Brain pericyte (primary cell): ENCODE data around the gene GPR35.

Experiments
- DNase-seq: peaks from one replicate; pipeline ENCODE4 v3.0.0-alpha.2; 2012; ENCODE audit warnings: low read depth, low spot score

GPR35 gene

DNA sequence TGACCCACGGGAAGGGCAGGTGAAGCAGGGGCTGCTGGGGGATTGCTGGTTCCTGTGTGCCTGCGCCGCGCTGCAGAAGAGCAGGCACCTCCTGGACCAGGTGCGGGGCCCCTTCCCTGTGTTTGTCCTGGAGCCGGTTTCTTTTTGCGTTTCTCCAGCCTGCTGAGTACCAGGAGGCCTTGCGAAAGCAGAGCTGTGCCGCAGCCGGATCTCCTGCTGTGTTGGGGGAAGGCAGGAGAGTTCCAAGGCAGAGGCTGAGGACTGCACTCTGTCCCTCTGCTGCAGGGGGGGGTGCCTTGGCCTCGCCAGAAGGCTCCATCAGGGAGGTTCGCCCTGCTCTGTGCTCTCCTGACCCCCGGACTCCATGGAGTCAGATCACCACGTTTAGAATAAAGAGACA, 35.9 kb upstream of the GPR35 start:
- no peak for DNase-seq

DNA sequence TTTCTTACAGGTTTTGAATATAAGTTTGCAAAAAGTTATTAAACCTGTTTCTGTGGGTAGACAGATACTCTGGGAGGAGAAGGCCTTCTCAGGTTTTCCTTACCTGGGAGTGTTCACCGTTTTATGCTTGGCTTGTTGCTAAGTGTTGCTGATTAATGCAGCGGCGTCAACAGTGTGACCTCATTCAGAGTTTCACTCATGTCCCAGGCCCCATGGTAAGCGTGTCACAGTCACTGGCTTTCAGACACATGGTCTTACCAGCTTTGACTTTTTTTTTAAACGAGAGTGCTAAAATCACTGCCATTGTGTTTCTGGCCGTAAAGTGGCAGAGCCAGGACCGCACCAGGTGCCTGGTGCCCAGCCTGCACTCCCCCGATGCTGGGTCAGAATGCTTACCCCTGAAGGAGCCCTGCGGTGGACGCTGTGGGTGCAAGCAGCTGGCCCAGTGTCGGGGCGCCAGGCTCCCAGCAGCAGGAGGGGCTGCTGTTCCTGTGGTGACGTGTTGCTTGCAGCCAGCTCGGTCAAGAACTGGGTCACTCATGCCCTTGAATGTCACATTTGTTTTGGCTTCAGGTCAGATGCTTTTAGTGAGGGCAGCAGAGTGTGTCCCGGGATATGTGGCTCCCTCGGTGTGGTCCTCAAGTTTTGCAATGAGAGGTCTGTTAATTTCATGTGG, 35.3 kb upstream of the GPR35 start:
- no peak for DNase-seq

DNA sequence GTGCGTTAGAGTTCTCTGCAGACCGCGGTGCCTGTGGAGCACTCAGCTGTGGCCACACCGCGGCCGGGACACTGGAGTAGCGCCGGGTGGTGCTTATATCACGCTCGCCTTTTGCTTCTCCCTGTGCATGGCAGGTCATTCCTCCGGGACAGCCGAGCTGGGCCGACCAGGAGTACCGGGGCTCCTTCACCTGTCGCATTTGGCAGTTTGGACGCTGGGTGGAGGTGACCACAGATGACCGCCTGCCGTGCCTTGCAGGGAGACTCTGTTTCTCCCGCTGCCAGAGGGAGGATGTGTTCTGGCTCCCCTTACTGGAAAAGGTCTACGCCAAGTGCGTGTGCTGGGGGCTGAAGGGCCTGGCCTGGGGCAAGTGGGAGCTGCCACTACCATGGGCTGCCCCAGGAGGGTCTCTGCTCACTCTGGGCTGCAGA, 34.6 kb upstream of the GPR35 start:
- DNase-seq: no peak

DNA sequence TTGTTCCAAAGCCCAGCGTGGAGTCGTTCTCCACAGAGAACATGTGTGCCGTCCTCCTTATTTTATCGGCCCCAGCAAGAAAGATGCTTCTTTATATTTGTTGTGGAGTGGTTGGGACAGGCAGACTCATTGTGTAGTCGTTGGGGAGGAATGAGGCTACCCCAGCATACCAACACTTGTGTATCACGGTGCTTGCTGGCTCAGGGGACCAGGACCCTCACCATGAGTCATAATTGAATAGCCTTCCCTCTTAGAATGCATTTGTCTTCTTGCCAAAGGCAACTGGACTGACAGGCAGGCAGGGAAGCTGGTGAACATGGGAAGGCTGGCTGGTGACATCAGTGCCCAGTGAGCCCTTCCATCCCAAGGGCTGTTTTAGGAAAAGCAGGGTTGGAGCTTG, 34.1 kb upstream of the GPR35 start:
- no peak for DNase-seq

DNA sequence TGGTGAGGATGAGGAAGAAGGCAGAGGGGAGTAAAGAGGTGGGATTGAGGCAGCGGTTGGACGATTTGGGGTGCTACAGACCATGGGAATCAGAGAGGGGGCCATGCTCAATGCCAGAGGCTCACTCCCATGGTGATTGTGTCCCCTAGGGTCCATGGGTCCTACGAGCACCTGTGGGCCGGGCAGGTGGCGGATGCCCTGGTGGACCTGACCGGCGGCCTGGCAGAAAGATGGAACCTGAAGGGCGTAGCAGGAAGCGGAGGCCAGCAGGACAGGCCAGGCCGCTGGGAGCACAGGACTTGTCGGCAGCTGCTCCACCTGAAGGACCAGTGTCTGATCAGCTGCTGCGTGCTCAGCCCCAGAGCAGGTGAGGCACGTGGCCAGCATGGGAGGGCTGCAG, 33.5 kb upstream of the GPR35 start:
- no peak for DNase-seq

DNA sequence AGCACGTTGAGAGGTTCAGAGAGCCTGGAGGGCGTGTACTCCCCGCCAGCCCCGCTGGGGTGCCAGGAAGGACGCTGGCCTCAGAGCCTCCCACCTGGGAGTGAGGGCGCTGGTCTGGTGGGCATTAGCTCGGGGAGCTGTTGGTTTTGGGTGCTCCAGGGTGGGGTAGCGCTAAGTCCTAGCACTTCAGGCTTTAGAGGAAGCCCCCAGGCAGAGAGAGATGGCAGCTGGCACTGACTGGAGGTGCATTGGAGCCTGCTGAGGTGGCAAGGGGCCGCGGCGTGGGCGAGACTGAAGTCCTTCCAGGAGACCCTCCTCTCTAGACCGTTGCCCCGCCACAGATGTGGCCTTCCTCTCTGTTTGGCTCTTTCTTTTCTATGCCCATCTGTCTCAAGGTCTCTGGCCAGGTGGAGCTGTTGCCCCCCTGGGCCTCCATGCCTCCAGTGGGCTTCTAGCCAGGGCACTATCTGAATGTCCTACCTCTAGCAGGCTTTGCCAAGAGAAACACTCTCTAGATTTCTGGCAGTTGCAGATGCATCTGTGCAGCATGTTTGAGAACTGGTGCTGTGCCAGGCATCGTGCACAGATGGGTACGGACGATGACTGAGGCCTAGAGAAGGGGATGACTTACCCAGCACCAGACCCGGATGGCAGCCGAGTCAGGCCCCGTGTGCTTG, 32.1 kb upstream of the GPR35 start:
- no peak for DNase-seq

DNA sequence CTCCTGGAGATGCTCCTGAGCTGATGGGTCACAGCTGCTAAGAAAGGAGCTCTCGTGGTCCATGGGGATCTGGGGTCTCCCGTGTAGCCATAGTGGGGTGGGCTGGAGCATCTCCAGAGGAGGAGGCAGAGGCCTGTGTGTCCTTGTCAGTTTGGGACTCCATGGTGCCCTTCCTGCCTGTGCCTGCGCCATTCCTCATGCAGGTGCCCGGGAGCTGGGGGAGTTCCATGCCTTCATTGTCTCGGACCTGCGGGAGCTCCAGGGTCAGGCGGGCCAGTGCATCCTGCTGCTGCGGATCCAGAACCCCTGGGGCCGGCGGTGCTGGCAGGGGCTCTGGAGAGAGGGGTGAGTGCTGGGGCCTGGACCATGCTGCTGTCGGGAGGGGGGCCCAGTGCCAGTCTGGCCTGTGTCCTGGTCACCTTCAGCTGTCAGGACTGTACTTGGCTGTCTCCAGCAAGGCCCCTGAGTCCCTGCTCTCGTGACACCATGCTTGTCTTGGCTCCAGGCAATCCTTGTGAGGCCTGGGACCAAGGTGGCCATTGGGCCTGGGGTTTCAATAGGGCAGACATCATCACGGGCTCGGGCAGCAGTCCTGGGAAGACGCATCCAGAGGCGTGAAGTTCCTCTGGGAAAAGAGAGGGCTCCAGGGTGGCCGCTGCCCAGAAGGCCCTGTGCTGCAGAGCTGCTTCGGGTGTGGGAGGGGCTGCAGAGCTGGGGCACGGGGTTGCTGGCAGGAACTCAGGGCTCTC, 31.4 kb upstream of the GPR35 start:
- no peak for DNase-seq

DNA sequence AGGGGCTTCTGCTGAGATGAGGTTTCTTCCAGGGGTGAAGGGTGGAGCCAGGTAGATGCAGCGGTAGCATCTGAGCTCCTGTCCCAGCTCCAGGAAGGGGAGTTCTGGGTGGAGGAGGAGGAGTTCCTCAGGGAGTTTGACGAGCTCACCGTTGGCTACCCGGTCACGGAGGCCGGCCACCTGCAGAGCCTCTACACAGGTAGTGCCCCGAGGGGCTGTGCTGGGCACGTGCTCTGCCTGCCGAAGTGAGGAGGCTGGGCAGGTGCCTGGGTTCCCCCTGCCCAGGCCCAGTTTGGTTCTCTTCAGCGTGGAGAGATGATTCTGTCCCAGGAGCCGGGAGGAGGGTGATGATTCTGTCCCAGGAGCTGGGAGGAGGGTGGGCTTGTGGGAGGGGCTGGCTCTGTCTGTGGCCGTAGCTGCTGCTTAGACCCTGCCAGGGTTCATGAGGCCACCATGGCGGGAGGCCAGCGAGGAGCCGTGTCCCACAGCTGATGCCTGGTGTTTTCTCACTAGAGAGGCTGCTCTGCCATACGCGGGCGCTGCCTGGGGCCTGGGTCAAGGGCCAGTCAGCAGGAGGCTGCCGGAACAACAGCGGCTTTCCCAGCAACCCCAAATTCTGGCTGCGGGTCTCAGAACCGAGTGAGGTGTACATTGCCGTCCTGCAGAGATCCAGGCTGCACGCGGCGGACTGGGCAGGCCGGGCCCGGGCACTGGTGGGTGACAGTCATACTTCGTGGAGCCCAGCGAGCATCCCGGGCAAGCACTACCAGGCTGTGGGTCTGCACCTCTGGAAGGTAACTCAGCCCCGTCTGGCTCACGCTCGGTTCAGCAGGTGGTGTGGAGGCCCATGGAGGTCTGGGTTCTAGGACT, 30.5 kb upstream of the GPR35 start:
- no peak for DNase-seq

DNA sequence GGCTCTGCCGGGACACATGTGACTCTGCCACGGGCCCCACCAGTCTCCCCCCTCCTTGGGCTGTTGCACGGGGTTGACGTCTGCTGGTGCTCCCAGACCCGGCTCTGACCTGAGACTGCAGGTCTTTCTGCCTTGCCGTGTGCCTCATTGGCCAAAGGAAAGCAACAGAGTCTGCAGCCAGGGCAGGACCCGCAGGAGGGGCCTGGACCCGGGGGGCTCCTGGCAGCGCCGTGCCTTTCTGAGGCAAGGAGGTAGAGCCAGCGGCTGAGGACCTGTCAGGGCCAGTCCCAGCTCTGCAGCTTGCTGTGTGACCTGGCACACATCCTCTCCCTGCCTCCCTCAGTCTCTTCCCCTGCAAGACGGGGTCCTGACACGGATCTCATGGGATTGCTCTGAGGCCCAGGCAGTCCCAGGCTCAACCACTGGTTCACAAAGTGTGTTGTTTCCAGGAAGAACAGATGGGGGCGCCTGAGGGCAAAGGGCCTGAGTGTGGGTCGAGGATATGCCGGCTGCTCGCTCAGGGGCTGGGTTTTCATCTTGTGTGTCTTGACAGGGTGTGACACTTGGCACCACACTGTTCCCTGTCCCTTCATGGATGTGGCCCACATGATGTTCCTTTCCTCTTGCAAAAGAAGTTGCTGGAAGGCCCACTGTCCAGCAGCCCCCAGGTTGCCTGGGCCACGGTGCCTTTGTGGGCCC, 29.8 kb upstream of the GPR35 start:
- DNase-seq: no peak

DNA sequence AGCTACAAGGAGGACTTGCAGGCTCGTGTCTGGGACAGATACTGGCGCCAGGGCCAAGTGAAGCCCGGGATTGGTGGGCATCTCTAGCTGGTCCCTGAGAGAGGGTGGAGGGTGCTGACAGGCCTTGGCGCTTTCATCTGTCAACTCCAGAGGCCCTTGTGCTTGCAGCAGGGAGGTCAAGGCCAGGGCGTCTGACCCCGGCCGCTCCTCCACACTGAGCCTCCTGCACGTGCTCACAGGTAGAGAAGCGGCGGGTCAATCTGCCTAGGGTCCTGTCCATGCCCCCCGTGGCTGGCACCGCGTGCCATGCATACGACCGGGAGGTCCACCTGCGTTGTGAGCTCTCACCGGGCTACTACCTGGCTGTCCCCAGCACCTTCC, 29.2 kb upstream of the GPR35 start:
- DNase-seq: no peak

DNA sequence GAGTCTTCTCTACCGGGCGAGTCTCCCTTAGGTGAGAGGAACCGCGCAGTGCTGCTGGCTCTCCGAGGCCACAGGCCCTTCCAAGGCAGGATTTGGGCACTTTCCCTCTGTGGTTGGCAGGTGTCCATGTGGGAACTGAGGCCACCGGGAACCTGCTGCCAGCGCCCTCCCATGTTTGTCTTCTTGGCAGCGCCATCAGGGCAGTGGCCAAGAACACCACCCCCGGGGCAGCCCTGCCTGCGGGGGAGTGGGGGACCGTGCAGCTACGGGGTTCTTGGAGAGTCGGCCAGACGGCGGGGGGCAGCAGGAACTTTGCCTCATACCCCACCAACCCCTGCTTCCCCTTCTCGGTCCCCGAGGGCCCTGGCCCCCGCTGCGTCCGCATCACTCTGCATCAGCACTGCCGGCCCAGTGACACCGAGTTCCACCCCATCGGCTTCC, 28.8 kb upstream of the GPR35 start:
- no peak for DNase-seq

DNA sequence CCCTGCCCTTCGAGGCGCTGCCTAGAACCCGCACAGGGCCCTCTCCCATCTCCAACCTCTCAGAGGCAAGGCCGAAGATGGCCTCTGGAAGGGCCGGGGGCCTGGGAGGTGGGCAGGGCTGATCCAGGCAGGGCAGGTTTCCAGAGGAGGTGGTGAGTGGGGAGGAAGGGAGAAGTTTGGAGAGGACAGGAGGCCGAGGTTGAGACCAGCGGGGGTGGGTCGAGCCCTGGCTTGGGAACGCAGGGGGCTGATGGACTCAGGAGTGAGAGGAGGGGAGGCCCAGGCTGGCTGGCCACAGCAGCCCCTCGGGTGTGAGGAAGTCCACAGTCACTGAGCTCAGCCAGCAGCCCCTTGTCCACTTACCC, 28.2 kb upstream of the GPR35 start:
- DNase-seq: no peak

DNA sequence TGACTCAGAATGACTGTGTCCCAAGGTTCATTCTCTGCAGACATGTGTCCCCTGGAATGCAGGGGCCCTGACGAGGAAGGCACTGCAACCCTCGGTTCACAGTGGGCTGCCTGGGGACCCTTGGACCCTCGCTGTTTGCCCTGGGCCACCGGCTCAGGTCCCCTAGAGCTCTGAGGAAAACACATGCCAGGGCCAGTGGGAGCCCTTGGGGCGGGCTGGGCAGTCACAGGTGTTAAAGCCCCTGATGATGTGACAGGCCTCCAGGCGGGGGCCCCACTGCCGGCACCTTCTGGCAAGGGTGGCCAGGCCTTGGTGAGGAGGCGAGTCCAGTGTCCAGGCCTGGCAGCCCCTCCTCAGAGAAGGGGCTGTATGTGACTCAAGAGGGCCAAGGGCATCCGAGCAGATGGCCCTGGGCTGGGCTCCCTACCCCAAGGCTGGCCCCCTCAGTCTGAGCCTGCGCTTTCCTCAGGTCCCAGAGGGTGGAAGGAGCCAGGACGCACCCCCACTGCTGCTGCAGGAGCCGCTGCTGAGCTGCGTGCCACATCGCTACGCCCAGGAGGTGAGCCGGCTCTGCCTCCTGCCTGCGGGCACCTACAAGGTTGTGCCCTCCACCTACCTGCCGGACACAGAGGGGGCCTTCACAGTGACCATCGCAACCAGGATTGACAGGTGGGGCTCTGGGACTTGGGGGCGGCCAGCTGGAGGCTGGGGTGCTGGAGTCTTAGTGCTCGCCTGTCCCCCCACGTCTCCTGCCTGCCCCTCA, 27.7 kb upstream of the GPR35 start:
- DNase-seq: no peak

DNA sequence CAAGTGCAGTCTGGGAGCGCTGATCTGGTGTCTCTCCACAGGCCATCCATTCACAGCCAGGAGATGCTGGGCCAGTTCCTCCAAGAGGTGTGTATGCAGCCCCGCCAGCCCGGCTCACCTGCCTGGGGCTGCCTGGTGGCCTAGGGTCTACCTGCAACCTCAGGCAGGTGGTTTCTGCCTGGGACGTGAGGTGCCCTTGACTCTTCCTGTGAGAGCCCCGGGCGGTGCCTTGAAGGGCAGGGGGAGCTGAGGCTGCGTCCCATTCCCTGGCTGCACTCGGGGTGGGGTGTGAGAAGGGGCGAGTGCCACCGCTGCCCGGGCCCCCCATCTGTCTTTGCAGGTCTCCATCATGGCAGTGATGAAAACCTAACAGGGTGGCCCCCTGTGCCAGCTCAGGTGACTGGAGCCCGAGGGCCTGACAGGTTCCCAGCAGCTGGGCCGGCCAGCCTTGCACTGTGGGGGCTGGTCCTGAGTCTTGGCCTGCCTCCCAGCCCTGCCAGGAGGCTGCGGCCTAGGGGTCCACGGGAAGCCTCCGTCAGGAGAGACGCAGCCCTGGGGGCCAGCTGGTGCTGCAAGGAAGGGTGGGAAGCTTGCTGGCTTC, 26.9 kb upstream of the GPR35 start:
- no peak for DNase-seq

DNA sequence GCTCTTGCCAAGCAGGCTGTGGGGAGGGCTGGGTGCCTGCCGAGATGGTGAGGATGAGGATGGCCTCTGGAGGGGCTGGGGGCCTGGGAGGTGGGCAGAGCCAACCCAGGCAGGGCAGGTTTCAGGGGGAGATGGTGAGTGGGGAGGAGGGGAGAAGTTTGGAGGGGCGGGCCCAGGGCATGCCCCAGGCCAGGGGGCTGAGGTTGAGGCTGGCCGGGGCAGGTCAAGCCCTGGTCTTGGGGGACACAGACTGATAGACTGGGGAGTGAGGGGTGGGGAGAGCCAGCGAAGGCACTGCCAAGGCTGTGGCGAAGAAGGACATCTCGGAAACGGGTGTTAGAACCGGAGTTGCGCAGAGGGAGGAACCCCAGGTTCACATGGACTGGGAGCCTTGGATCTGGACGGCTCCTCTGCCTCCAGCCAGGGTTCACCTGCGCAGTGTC, 26.1 kb upstream of the GPR35 start:
- no peak for DNase-seq

DNA sequence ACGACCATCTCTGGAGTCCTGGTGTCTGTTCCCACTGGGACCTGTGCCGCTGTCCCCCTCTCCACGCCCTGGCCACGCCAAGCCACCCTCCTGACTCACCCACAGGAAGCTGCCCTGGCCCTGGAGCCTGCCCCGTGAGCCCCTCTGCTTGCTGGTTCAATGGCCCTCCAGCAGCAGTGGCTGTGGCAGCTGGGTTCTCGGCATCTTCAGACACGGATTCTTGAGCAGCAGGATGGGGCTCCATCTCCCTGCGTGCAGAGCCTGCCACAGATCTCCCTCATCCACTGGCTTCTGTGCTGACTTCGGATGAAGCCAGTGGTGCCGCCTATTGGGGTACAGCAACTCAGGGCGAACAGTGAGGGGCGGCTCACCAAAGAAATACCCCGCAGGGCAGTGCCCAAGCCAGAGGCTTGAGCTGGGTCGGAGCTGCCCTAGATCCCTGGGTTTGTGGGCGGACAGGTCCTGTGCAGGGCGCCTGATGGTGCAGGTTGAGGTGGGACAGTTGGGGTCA, 24.8 kb upstream of the GPR35 start:
- DNase-seq: no peak

DNA sequence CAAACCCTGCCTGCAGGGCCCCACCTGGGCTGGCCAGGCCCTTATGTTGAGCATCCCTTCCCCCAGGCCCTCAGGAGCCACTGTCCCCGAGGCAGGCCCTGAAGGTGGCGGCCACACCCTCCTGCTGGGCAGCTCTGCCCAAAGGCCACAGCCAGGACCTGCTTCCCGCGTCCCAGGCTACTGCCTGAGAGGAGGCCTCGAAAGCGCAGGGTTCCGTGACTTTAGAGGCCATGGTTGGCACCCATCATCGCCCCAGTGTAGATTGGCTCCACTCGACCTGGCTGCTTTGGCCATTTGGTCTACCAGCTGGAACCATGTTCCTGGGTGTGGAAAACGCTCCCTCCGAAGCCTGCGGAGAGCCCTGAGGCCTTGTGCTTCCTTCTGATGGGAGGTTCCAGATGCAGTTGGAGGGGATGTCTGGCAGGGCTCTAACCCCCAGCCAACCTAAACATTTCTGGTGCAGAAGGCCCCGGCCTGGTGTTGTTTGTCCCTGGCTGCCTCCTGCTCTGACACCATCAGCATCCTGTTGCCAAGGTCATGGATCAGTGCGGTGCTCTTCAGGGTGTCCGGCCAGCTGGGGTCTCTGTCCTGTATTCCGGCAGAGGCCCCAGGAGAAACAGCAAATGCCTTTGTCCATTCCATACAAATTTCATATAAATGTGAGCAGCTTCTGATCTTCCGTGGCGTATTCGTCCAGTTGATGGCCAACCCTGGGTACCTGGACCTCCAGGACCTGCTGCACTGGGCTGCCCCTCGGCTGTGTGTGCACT, 24.0 kb upstream of the GPR35 start:
- no peak for DNase-seq

DNA sequence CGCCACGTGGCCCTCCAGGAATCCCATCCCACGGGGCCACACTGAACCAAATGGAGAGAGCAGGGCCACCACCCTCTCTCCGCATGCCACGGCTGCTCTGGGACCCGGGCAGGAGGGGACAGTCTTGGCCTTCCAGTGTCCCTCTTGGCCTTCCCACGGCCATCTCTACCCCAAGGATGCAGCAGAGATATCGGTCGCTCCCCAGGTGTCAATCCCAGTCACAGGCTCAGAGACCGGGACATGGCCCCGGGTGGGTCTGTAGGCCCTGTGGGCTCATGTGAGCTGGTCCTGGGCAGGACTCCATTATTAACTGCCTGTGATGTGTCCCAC, 23.5 kb upstream of the GPR35 start:
- no peak for DNase-seq
